GM23338 (cell line): ENCODE measurements around the gene CNTNAP3.
"Not testable (repeated sequence)": the region's sequence is repeated elsewhere in the genome, so short reads cannot be mapped to it uniquely, and the experiment has no call there.

Experiments used
- CREB1 ChIP-seq: fragments of 250-450 bp; sonication (Bioruptor Pico); IDR thresholded peaks from 2 replicates; pipeline ENCODE4 v1.5.0; 2020; ENCODE audit warnings: low read depth, mild to moderate bottlenecking, moderate library complexity
- EZH2phosphoT487 ChIP-seq: fragments of 200-600 bp; sonication (generic); IDR thresholded peaks from one replicate; pipeline ENCODE4 v1.8.1; 2018; ENCODE audit warnings: antibody characterized with exemption; ENCODE audit not compliant: unreplicated experiment
- POLR2AphosphoS5 ChIP-seq: IDR thresholded peaks from 2 replicates; pipeline ENCODE4 v1.6.1; 2016; ENCODE audit warnings: antibody characterized with exemption, low read depth
- ZNF114 ChIP-seq: fragments of 250-450 bp; sonication (Bioruptor Pico); IDR thresholded peaks from 2 replicates; pipeline ENCODE4 v1.5.0; 2020; ENCODE audit warnings: mild to moderate bottlenecking, moderate library complexity
- TF ChIP-seq, protein P1 (sequence below), 2 experiments: fragments of 200-600 bp in 1 of 2; sonication (generic) in 1 of 2; conservative IDR thresholded peaks; 2 replicates each; pipeline versions ENCODE4 v1.5.1 to v1.6.1; 2016 to 2017; ENCODE audit warnings: antibody characterized with exemption in 2 of 2, low read depth in 2 of 2, mild to moderate bottlenecking in 2 of 2, moderate library complexity in 1 of 2
- TF ChIP-seq, protein P2 (sequence below): IDR thresholded peaks from one replicate; pipeline ENCODE4 v1.6.1; 2018; ENCODE audit warnings: antibody characterized with exemption; ENCODE audit not compliant: unreplicated experiment
- TF ChIP-seq, protein P3 (sequence below): IDR thresholded peaks from 2 replicates; pipeline ENCODE4 v1.6.1; 2016; ENCODE audit warnings: antibody characterized with exemption

DNA sequence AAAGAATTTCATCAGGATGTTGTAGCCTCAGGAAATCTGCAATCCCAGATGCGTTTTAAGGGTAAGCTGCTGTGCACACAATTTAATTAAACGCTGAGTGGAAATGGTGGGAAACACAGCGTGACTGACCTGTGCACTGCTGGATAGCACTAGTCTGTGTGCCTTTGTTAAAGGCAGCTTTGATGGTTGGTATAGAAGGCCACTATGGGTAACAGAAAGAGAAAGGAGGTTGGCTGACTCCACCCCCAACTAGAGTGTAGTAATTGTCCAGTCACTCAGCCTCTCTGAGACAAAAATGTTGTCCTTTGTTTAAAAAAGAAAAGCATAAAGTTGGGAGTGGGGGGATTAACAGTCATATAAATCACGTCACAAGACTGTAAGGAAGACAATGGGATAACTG lies 45.5 kb downstream of the CNTNAP3 start:
- TF ChIP-seq CREB1; EZH2phosphoT487; POLR2AphosphoS5; ZNF114 (CRISPR knock-in tag): not testable (repeated sequence)
- TF ChIP-seq, protein P1, sequence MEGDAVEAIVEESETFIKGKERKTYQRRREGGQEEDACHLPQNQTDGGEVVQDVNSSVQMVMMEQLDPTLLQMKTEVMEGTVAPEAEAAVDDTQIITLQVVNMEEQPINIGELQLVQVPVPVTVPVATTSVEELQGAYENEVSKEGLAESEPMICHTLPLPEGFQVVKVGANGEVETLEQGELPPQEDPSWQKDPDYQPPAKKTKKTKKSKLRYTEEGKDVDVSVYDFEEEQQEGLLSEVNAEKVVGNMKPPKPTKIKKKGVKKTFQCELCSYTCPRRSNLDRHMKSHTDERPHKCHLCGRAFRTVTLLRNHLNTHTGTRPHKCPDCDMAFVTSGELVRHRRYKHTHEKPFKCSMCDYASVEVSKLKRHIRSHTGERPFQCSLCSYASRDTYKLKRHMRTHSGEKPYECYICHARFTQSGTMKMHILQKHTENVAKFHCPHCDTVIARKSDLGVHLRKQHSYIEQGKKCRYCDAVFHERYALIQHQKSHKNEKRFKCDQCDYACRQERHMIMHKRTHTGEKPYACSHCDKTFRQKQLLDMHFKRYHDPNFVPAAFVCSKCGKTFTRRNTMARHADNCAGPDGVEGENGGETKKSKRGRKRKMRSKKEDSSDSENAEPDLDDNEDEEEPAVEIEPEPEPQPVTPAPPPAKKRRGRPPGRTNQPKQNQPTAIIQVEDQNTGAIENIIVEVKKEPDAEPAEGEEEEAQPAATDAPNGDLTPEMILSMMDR (conservative IDR thresholded peaks at IDR 0.05; ENCODE audit: low read depth in 2 of 2), result not testable (repeated sequence)
- TF ChIP-seq, protein P2, sequence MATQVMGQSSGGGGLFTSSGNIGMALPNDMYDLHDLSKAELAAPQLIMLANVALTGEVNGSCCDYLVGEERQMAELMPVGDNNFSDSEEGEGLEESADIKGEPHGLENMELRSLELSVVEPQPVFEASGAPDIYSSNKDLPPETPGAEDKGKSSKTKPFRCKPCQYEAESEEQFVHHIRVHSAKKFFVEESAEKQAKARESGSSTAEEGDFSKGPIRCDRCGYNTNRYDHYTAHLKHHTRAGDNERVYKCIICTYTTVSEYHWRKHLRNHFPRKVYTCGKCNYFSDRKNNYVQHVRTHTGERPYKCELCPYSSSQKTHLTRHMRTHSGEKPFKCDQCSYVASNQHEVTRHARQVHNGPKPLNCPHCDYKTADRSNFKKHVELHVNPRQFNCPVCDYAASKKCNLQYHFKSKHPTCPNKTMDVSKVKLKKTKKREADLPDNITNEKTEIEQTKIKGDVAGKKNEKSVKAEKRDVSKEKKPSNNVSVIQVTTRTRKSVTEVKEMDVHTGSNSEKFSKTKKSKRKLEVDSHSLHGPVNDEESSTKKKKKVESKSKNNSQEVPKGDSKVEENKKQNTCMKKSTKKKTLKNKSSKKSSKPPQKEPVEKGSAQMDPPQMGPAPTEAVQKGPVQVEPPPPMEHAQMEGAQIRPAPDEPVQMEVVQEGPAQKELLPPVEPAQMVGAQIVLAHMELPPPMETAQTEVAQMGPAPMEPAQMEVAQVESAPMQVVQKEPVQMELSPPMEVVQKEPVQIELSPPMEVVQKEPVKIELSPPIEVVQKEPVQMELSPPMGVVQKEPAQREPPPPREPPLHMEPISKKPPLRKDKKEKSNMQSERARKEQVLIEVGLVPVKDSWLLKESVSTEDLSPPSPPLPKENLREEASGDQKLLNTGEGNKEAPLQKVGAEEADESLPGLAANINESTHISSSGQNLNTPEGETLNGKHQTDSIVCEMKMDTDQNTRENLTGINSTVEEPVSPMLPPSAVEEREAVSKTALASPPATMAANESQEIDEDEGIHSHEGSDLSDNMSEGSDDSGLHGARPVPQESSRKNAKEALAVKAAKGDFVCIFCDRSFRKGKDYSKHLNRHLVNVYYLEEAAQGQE, result not testable (repeated sequence)
- TF ChIP-seq, protein P3, sequence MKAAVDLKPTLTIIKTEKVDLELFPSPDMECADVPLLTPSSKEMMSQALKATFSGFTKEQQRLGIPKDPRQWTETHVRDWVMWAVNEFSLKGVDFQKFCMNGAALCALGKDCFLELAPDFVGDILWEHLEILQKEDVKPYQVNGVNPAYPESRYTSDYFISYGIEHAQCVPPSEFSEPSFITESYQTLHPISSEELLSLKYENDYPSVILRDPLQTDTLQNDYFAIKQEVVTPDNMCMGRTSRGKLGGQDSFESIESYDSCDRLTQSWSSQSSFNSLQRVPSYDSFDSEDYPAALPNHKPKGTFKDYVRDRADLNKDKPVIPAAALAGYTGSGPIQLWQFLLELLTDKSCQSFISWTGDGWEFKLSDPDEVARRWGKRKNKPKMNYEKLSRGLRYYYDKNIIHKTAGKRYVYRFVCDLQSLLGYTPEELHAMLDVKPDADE, result not testable (repeated sequence)
